GM23338 (cell line): ENCODE results near the gene DTHD1. TPM values are rescaled to one million over a fixed set of nuclear protein-coding genes. Genes with fewer than 3 reads are reported as not detected.

ENCODE experiments used
- ATAC-seq: fragments of 200-7000 bp; cut with Tn5 transposase; 3 replicates; pipeline ENCODE4 v1.9.1; 2020
- DNase-seq: peaks from one replicate; pipeline ENCODE4 v3.0.0-alpha.2; 2015; ENCODE audit warnings: low spot score
- H2AFZ ChIP-seq: fragments of 200-600 bp; sonication (generic); 2 replicates; pipeline ENCODE4 v1.8.0; 2016; ENCODE audit warnings: antibody characterized with exemption, mild to moderate bottlenecking, moderate library complexity
- H3F3A ChIP-seq: fragments of 200-600 bp; sonication (generic); replicated peaks from 2 replicates; pipeline ENCODE4 v1.8.0; 2017; ENCODE audit warnings: antibody characterized with exemption, mixed run types, low read depth
- H3K27ac ChIP-seq: fragments of 200-600 bp; sonication (generic); 2 replicates; pipeline ENCODE4 v1.6.1; 2016; ENCODE audit warnings: low read depth
- H3K27me3 ChIP-seq: fragments of 200-600 bp; sonication (generic); 2 replicates; pipeline ENCODE4 v1.8.0; 2016; ENCODE audit warnings: mild to moderate bottlenecking, mixed run types, moderate library complexity; ENCODE audit not compliant: insufficient read depth
- H3K36me3 ChIP-seq: fragments of 200-600 bp; sonication (generic); 2 replicates; pipeline ENCODE4 v1.8.0; 2016; ENCODE audit warnings: mild to moderate bottlenecking; ENCODE audit not compliant: insufficient read depth
- H3K4me1 ChIP-seq: fragments of 200-600 bp; sonication (generic); 2 replicates; pipeline ENCODE4 v1.8.0; 2016; ENCODE audit warnings: mild to moderate bottlenecking, moderate library complexity; ENCODE audit not compliant: insufficient read depth
- H3K4me2 ChIP-seq: fragments of 200-600 bp; sonication (generic); 2 replicates; pipeline ENCODE4 v1.7.1; 2017; ENCODE audit warnings: mixed run types
- H3K4me3 ChIP-seq: fragments of 200-600 bp; sonication (generic); 2 replicates; pipeline ENCODE4 v1.6.1; 2016; ENCODE audit warnings: mixed run types
- H3K79me2 ChIP-seq: fragments of 200-600 bp; sonication (generic); replicated peaks from 2 replicates; pipeline ENCODE4 v1.8.0; 2017; ENCODE audit warnings: mild to moderate bottlenecking; ENCODE audit not compliant: insufficient read depth
- H3K9me2 ChIP-seq: fragments of 200-600 bp; sonication (generic); 2 replicates; pipeline ENCODE4 v1.8.0; 2017; ENCODE audit not compliant: insufficient read depth
- H4K20me1 ChIP-seq: fragments of 200-600 bp; sonication (generic); replicated peaks from 2 replicates; pipeline ENCODE4 v1.8.0; 2017; ENCODE audit warnings: mild to moderate bottlenecking; ENCODE audit not compliant: insufficient read depth
- H3K27ac Mint-ChIP-seq: 2 replicates; pipeline ENCODE4 v1.8.0; 2020; ENCODE audit warnings: inconsistent platforms, mild to moderate bottlenecking, moderate library complexity, mixed read lengths
- H3K27me3 Mint-ChIP-seq: 3 replicates; pipeline ENCODE4 v1.8.0; 2022; ENCODE audit warnings: low read depth, mild to moderate bottlenecking, moderate library complexity, mixed read lengths, inconsistent platforms; ENCODE audit not compliant: insufficient read depth, poor library complexity
- H3K36me3 Mint-ChIP-seq: 3 replicates; pipeline ENCODE4 v1.8.0; 2021; ENCODE audit warnings: low read depth, mild to moderate bottlenecking, inconsistent platforms, moderate library complexity, mixed read lengths
- H3K4me1 Mint-ChIP-seq: 3 replicates; pipeline ENCODE4 v1.8.0; 2020; ENCODE audit warnings: mild to moderate bottlenecking, inconsistent platforms, mixed read lengths
- H3K4me3 Mint-ChIP-seq: 3 replicates; pipeline ENCODE4 v1.8.0; 2021; ENCODE audit warnings: moderate library complexity, mild to moderate bottlenecking, inconsistent platforms, mixed read lengths
- H3K9me3 Mint-ChIP-seq: 3 replicates; pipeline ENCODE4 v1.8.0; 2020; ENCODE audit warnings: moderate library complexity, mild to moderate bottlenecking, inconsistent platforms, mixed read lengths
- CREB1 ChIP-seq: fragments of 250-450 bp; sonication (Bioruptor Pico); IDR thresholded peaks from 2 replicates; pipeline ENCODE4 v1.5.0; 2020; ENCODE audit warnings: low read depth, mild to moderate bottlenecking, moderate library complexity
- CTCF ChIP-seq, 2 experiments: fragments of 200-600 bp in 1 of 2; sonication (generic) in 1 of 2; conservative IDR thresholded peaks; 2 replicates each; pipeline versions ENCODE4 v1.5.1 to v1.6.1; 2016 to 2017; ENCODE audit warnings: antibody characterized with exemption in 2 of 2, low read depth in 2 of 2, mild to moderate bottlenecking in 2 of 2, moderate library complexity in 1 of 2
- EZH2 ChIP-seq: fragments of 200-600 bp; sonication (generic); IDR thresholded peaks from one replicate; pipeline ENCODE4 v1.8.0; 2017; ENCODE audit warnings: antibody characterized with exemption, mild to moderate bottlenecking, low read depth; ENCODE audit not compliant: unreplicated experiment
- EZH2phosphoT487 ChIP-seq: fragments of 200-600 bp; sonication (generic); IDR thresholded peaks from one replicate; pipeline ENCODE4 v1.8.1; 2018; ENCODE audit warnings: antibody characterized with exemption; ENCODE audit not compliant: unreplicated experiment
- JUNB ChIP-seq: IDR thresholded peaks from one replicate; pipeline ENCODE4 v1.6.1; 2016; ENCODE audit warnings: antibody characterized with exemption; ENCODE audit not compliant: unreplicated experiment
- NANOG ChIP-seq: IDR thresholded peaks from 2 replicates; pipeline ENCODE4 v1.6.1; 2016; ENCODE audit warnings: antibody characterized with exemption, borderline replicate concordance
- POLR2AphosphoS5 ChIP-seq: IDR thresholded peaks from 2 replicates; pipeline ENCODE4 v1.6.1; 2016; ENCODE audit warnings: antibody characterized with exemption, low read depth
- REST ChIP-seq: IDR thresholded peaks from one replicate; pipeline ENCODE4 v1.6.1; 2018; ENCODE audit warnings: antibody characterized with exemption; ENCODE audit not compliant: unreplicated experiment
- STAT1 ChIP-seq: IDR thresholded peaks from one replicate; pipeline ENCODE4 v1.6.1; 2016; ENCODE audit warnings: antibody characterized with exemption; ENCODE audit not compliant: unreplicated experiment
- ZNF114 ChIP-seq: fragments of 250-450 bp; sonication (Bioruptor Pico); IDR thresholded peaks from 2 replicates; pipeline ENCODE4 v1.5.0; 2020; ENCODE audit warnings: mild to moderate bottlenecking, moderate library complexity
- ZNF331 ChIP-seq: fragments of 250-450 bp; sonication (Bioruptor Pico); IDR thresholded peaks from 2 replicates; pipeline ENCODE4 v1.5.0; 2020; ENCODE audit warnings: low read depth, mild to moderate bottlenecking, moderate library complexity
- ZNF462 ChIP-seq: fragments of 250-450 bp; sonication (Bioruptor Pico); IDR thresholded peaks from 2 replicates; pipeline ENCODE4 v1.5.0; 2020; ENCODE audit warnings: mild to moderate bottlenecking, moderate library complexity
- polyA plus RNA-seq: library from polyadenylated mRNA; unstranded; fragments of >200 nt; fragmentation: Nextera tagmentation; extraction: Ambion mirVana; gene quantifications from 2 replicates; pipeline ENCODE4 v1.2.1, GENCODE V29; 2016
- total RNA-seq: library from RNA; depleted of rRNA; stranded (reverse); fragments of >200 nt; shearing (Covaris generic); gene quantifications from 2 replicates; pipeline ENCODE4 v1.2.3, GENCODE V29; 2014

DTHD1 gene
- total and polyA plus RNA-seq, 2 experiments from 2014 or later = not detected

GRCh38 chr4:36391411-36391810, 110.0 kb downstream of the DTHD1 start:
- ATAC-seq = no peak
- Histone ChIP-seq H3K4me2 (no peak overlapping the region), H4K20me1 (no peaks in the 10 kb centered on the region), H3K27me3 (no peaks in the 10 kb centered on the region), H3K27ac (no peak overlapping the region), H3K79me2 (no peaks in the 10 kb centered on the region), H3K4me3 (no peak overlapping the region), H3F3A (no peaks in the 10 kb centered on the region), H2AFZ (no peak overlapping the region), H3K36me3 (no peaks in the 10 kb centered on the region), H3K9me2 (no peaks in the 10 kb centered on the region), H3K4me1 (no peaks in the 10 kb centered on the region)
- no peak for TF ChIP-seq JUNB
- TF ChIP-seq ZNF114 = no peak
- no peak for TF ChIP-seq EZH2phosphoT487
- TF ChIP-seq NANOG = no peak
- TF ChIP-seq REST = no peak
- no peak for TF ChIP-seq CREB1
- TF ChIP-seq EZH2 = no peak
- TF ChIP-seq ZNF331 (CRISPR knock-in tag) = no peak
- TF ChIP-seq ZNF462 (CRISPR knock-in tag) = no peak
- no peak for TF ChIP-seq POLR2AphosphoS5
- no peak for TF ChIP-seq CTCF (conservative IDR thresholded peaks at IDR 0.05; ENCODE audit: low read depth in 2 of 2)
- TF ChIP-seq STAT1 = no peak
- no peaks in the 10 kb centered on the region for H3K4me1 Mint-ChIP-seq
- no peaks in the 10 kb centered on the region for H3K9me3 Mint-ChIP-seq
- DNase-seq = no peak
- no peak overlapping the region for H3K4me3 Mint-ChIP-seq
- H3K27ac Mint-ChIP-seq = no peak overlapping the region
- no peaks in the 10 kb centered on the region for H3K36me3 Mint-ChIP-seq
- peaks cover 2% of the 10 kb centered on the region for H3K27me3 Mint-ChIP-seq
